ENCODE measurements around the gene KLHL26.
"Not testable (repeated sequence)": the region's sequence is repeated elsewhere in the genome, so short reads cannot be mapped to it uniquely, and the experiment has no call there.

KLHL26 gene, protein sequence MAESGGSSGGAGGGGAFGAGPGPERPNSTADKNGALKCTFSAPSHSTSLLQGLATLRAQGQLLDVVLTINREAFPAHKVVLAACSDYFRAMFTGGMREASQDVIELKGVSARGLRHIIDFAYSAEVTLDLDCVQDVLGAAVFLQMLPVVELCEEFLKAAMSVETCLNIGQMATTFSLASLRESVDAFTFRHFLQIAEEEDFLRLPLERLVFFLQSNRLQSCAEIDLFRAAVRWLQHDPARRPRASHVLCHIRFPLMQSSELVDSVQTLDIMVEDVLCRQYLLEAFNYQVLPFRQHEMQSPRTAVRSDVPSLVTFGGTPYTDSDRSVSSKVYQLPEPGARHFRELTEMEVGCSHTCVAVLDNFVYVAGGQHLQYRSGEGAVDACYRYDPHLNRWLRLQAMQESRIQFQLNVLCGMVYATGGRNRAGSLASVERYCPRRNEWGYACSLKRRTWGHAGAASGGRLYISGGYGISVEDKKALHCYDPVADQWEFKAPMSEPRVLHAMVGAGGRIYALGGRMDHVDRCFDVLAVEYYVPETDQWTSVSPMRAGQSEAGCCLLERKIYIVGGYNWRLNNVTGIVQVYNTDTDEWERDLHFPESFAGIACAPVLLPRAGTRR

GRCh38 chr19:18636969-18637629, at the start of gene KLHL26:
KLHL26 (plus strand) TSS chr19:18637028; CDS start chr19:18637055, 27 bp downstream.
- DNase-seq (ENCODE audit: low spot score), result no peak

GRCh38 chr19:18587561-18587960, 49.3 kb upstream of the KLHL26 start:
- DNase-seq (ENCODE audit: low spot score), result no peak

DNA sequence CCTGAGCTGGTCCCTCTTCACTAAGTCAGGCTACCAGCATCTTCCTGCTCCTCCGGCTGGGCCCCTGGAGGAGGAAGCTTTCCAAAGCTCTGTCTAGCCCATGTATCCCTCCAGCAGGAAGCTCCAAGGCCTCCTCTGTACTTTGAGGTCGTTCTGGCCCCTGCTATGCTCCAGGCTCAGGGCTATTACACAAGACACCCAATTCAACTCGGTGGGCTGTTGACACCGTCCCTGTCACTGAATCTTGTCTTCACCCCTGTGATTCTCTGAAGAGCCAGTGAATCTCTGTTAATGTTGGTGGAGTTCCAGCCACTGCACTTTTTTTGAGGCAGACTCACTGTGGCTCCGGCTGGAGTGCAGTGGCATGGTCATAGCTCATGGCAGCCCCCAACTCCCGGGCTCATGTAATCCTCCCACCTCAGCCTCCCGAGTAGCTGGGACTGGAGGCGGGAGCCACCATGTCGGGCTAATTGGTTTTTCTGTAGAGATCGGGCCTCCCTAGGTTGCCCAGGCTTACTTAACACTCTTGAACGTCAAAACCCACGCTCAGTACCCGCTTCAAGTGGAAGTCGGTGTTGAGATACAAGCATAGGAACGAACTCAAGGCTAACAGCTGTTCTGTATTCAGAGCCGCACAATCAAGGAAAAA, 48.7 kb upstream of the KLHL26 start:
- no peak for DNase-seq (ENCODE audit: low spot score)

DNA sequence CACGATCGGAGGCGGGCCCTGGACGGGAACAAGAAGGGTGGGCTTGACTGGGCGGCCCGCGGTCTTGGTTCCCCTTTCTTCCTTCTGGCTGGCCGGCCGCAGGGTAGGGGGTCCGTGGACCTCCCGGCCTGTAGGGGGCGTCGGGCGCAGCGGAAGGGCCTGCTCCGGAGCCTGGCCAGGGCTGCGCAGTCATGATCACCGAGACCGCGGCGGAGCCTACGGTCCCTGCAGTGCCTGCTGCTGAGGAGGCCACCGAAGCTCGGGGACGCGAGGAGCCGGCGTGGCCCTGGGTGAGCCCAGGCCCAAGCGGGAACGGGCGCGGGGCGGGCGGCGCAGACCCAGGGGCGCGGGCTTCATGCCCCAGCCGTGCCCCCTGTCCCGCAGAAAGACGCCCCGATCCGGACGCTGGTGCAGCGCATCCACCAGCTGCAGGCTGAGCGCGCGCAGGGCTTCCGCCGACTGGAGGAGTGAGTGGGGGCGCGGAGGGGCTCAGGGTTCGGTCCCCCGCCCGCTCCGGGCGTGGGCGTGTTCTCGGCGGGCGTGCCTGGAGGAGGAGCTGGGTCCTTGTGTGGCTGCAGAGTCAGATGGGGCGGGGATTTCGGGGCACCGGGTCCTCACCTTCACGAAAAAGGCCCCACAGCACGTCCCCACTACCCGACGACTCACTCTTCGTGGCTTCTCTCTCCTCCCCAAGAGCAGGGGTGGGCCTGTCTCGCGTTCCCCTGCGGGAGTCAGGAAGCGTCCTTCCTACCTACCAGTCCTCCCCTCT, 48.0 kb upstream of the KLHL26 start, which contains the start of gene REX1BD:
Gene REX1BD, plus strand, starts transcription at position 188 of the 769 bp plus-strand sequence. Its CDS starts 4 bp downstream, at position 192.
- DNase-seq (ENCODE audit: low spot score), result peak; percentile 83

- DNase-seq (ENCODE audit: low spot score), result peak; percentile 71
Observed at GRCh38 chr19:18589380-18590272, 47.2 kb upstream of the KLHL26 start.

DNA sequence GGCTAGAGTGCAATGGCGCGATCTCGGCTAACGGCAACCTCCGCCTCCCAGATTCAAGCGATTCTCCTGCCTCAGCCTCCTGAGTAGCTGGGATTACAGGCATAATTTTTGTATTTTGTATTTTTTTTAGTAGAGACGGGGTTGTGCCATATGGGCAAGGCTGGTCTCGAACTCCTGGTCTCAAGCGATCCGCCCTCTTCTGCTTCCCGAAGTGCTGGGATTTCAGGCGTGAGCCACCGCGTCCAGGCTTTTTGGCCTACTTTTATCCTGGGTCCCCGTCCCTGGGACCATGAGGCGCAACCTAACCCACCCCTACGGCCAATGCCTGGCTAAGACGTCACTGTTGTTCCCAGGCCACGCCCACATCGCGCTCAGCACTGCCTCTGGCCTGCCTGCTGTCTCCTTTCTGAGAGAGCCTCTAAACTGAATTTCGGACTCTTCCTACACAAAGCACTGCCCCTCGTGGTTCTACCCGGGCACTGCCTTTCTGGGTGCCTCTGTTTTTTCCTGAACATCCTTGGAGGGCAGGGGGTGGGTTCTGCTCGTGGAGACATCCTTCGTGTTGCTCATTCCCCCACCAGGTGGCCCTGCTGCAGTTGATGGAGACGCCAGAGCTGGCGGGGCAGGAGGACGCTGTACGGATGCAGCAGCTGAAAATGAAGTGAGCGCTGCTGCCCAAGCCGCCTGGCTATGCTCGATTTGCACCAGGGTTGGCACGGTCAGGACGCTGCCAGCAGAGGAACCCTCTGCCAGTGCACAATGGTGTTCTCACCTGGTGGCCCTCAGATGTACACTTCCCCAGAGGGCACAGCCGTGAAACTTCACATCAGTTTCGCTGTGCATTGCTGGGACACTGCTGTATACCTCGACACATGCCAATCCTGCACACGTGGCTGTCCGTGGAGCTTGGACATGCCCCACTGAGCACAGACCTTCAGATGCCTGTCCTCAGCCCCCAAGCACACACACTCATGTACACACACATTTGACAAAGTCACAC, 46.3 kb upstream of the KLHL26 start:
- no peak for DNase-seq (ENCODE audit: low spot score)

- no peak for DNase-seq (ENCODE audit: low spot score)
Observed at GRCh38 chr19:18591735-18592385, 45.0 kb upstream of the KLHL26 start.

DNA sequence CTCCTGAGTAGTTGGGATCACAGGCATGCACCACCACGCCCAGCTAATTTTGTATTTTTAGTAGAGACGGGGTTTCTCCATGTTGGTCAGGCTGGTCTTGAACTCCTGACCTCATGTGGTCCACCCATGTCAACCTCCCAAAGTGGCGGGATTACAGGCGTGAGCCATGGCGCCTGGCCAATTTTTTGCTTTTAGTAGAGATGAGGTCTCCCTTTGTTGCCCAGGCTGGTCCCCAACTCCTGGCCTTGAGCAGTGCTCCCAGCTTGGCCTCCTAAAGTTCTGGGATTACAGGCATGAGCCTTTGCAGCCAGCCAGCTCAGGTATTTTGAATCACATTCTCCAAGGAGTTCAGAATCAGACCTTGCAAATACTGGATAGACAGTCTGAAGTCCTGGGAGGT, 44.1 kb upstream of the KLHL26 start:
- not testable (repeated sequence) for DNase-seq (ENCODE audit: low spot score)

DNA sequence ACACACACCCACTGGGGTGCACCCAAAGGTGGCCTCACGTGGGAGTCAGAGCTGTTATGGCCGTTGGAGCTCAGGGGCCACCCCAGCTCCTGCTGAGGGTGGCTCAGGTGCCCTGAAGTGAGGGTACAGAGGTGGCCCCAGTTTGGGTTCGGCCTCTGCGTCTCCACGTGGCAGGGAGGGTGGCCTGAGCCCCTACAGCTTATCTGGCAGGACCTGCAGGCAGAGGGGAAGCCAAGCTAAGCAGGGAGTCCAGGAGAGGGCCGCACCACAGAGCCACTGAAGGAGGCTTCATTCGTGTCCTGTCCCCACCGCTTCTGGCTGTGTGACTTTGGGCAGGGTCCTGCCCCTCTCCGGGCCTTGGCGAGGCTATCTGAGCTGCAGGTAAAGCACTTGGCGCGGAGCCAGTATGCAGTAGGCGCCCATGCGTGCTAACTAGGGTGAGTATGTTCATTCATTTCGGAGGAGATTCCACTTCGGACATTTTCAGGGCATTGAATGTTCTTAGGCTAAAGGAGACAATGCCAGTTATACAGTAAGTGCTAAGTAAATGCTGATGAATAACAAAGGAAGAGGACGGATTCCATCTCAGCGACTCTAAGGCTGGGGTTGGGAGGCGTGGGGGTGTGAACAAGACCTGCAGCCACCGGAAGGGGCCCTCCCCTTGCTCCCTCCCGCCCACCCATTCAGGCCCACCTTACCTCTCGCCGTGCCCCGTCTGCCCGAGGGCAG, 43.3 kb upstream of the KLHL26 start:
- DNase-seq (ENCODE audit: low spot score), result peak; percentile 39

- DNase-seq (ENCODE audit: low spot score), result peak; percentile 74
Observed at GRCh38 chr19:18594096-18594823, 42.6 kb upstream of the KLHL26 start.

DNA sequence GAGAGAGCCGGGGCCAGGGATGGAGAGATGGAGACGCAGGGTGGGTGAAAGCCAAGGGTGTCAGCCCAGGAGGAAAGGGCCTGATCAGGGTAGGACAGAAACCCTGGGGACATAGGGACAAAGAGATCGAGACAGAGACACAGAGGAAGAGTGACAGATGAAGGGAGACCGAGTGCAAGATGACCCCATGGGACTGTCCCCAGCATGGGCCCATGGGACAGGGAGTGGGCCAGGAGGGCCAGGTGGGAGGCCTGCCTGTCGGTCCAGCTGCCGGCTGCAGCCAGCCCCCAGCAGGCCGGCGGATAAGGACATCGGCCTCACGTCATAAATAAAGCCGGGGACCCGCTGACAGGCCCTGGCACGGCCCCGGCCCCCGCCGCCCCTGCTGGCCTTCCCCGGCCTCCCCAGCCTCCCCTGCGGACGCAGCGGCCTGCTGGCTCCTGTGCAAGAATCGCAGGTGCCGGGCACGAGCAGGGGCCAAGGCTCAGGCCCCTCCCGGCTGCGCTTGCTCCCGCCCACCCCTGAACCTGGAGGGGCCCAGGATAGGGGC, 41.9 kb upstream of the KLHL26 start:
- no peak for DNase-seq (ENCODE audit: low spot score)

DNA sequence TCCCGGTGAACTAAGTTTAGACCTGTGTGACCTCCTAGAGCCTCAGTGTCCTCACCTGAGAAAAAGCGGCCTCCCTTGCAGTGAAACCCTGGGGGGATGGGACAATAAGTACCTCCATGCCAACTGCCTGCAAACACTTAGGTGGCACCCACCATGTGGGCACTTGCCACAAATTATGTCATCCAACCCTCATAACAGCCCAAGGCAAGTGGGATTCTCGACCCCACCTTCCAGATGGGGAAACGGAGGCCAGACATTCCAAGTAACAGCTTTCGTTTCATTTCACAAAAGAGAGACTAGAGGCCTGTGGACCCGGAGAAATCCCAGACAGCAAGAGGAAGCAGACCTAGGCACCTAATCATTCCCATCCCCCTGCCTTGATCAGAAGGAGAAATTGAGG, 41.4 kb upstream of the KLHL26 start:
- no peak for DNase-seq (ENCODE audit: low spot score)

DNA sequence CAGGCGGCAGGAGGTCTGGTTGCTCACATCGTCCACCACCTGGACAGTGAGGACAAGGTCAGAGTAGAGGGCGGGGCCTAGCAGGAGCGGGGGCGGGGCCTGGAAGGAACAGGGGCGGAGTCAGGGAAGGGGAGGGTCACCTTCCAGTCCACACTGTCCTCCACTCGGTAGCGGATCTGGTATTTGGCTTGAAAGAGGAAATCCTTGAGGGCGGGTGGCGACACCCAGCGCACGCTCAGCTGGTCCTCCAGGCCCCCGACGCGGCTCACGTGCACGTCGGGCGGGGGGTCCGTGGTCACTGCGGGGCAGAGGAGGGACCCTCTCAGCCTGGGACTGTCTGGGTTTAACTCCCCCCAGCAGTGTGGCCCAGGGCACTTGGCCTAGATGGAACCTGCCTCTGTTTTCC, 40.1 kb upstream of the KLHL26 start:
- DNase-seq (ENCODE audit: low spot score), result peak; percentile 32

- DNase-seq (ENCODE audit: low spot score), result no peak
Observed at GRCh38 chr19:18597809-18598660, 38.8 kb upstream of the KLHL26 start.

DNA sequence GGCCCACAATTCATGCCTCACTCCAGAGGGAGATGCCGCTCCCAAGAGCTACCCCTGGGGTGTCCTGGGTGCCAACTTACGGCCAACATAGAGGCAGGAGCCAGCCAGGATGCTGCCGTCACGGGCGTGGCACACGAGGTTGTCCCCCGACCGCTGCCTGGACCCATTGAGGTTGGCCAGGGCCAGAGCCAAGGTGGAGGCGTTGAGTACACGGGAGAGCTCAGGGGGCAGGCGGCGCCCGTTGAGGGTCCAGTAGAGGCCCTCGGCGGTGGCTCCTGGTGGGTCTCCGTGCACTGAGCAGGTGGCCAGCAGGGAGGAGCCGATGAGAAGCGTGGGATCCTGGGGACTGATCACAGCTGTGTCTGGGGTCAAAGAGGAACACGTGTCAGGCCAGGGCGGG, 37.3 kb upstream of the KLHL26 start:
- DNase-seq (ENCODE audit: low spot score), result no peak

All from kidney tubule cell (primary cell).